ENCODE results near the gene ZNF865.
A peak's percentile ranks its signal among the peaks of the same experiment; 100 is the strongest.

The ZNF865 gene

GRCh38 chr19:55622242-55622969, 17.0 kb downstream of the ZNF865 start:
- peaks cover 12% of the 10 kb centered on the region for H3K36me3 ChIP-seq (ENCODE audit: insufficient read depth, low read length)
- no peak overlapping the region for H3K9ac ChIP-seq (ENCODE audit: low read depth, low read length)
- no peak overlapping the region for H2AFZ ChIP-seq (ENCODE audit: low read depth, low read length)
- H3K27ac ChIP-seq (ENCODE audit: low read length) = no peak overlapping the region
- TF ChIP-seq CTCF (IDR thresholded peaks at IDR 0.05; ENCODE audit: borderline replicate concordance, extremely low read depth, low read length, poor library complexity, severe bottlenecking) (no peak), EZH2 (IDR thresholded peaks at IDR 0.05; ENCODE audit: borderline replicate concordance, low read depth, low read length, severe bottlenecking) (no peak)
- H4K20me1 ChIP-seq (ENCODE audit: insufficient read depth, low read length) = no peaks in the 10 kb centered on the region
- H3K27me3 ChIP-seq (ENCODE audit: insufficient read depth, low read length, poor library complexity) = no peaks in the 10 kb centered on the region
- H3K4me2 ChIP-seq (ENCODE audit: insufficient read depth, low read length) = no peak overlapping the region
- no peak for DNase-seq
- no peaks in the 10 kb centered on the region for H3K79me2 ChIP-seq (ENCODE audit: insufficient read depth, low read length)
- peaks cover 28% of the 10 kb centered on the region for H3K4me1 ChIP-seq (ENCODE audit: insufficient read depth, low read length)
- no peak for ATAC-seq (ENCODE audit: insufficient read depth, low read depth)
- no peaks in the 10 kb centered on the region for H3K9me3 ChIP-seq (ENCODE audit: insufficient read depth, low read length, severe bottlenecking)
- H3K4me3 ChIP-seq (ENCODE audit: low read depth in 1 of 2, low read length in 2 of 2) = no peak overlapping the region

- no peak for DNase-seq
- H3K79me2 ChIP-seq (ENCODE audit: insufficient read depth, low read length) = no peaks in the 10 kb centered on the region
- no peak overlapping the region for H3K4me3 ChIP-seq (ENCODE audit: low read depth in 1 of 2, low read length in 2 of 2)
- no peaks in the 10 kb centered on the region for H4K20me1 ChIP-seq (ENCODE audit: insufficient read depth, low read length)
- no peaks in the 10 kb centered on the region for H3K27me3 ChIP-seq (ENCODE audit: insufficient read depth, low read length, poor library complexity)
- ATAC-seq (ENCODE audit: insufficient read depth, low read depth) = no peak
- no peak for TF ChIP-seq EZH2 (IDR thresholded peaks at IDR 0.05; ENCODE audit: borderline replicate concordance, low read depth, low read length, severe bottlenecking)
- TF ChIP-seq CTCF (IDR thresholded peaks at IDR 0.05; ENCODE audit: borderline replicate concordance, extremely low read depth, low read length, poor library complexity, severe bottlenecking) = no peak
- no peak overlapping the region for H3K9ac ChIP-seq (ENCODE audit: low read depth, low read length)
- H2AFZ ChIP-seq (ENCODE audit: low read depth, low read length) = no peak overlapping the region
- peaks cover 8% of the 10 kb centered on the region for H3K36me3 ChIP-seq (ENCODE audit: insufficient read depth, low read length)
- H3K9me3 ChIP-seq (ENCODE audit: insufficient read depth, low read length, severe bottlenecking) = no peaks in the 10 kb centered on the region
- no peak overlapping the region for H3K27ac ChIP-seq (ENCODE audit: low read length)
- H3K4me2 ChIP-seq (ENCODE audit: insufficient read depth, low read length) = peak overlapping the region; percentile 64
- peaks cover 28% of the 10 kb centered on the region for H3K4me1 ChIP-seq (ENCODE audit: insufficient read depth, low read length)
Observed at GRCh38 chr19:55623130-55623529, 17.7 kb downstream of the ZNF865 start.

GRCh38 chr19:55623561-55623960, 18.1 kb downstream of the ZNF865 start:
- Histone ChIP-seq H3K79me2 (ENCODE audit: insufficient read depth, low read length) (no peaks in the 10 kb centered on the region), H3K27me3 (ENCODE audit: insufficient read depth, low read length, poor library complexity) (no peaks in the 10 kb centered on the region), H3K27ac (ENCODE audit: low read length) (peak overlapping the region; percentile 39; the same call in 1 of the 2 replicates), H3K9me3 (ENCODE audit: insufficient read depth, low read length, severe bottlenecking) (no peaks in the 10 kb centered on the region), H3K4me3 (ENCODE audit: low read depth in 1 of 2, low read length in 2 of 2) (peak overlapping the region; percentile 11 to 61; a peak in 3 of 4 replicates), H3K4me2 (ENCODE audit: insufficient read depth, low read length) (peak overlapping the region; percentile 64), H3K4me1 (ENCODE audit: insufficient read depth, low read length) (peaks cover 28% of the 10 kb centered on the region), H2AFZ (ENCODE audit: low read depth, low read length) (no peak overlapping the region), H3K9ac (ENCODE audit: low read depth, low read length) (no peak overlapping the region), H4K20me1 (ENCODE audit: insufficient read depth, low read length) (no peaks in the 10 kb centered on the region), H3K36me3 (ENCODE audit: insufficient read depth, low read length) (peaks cover 8% of the 10 kb centered on the region)
- TF ChIP-seq CTCF (IDR thresholded peaks at IDR 0.05; ENCODE audit: borderline replicate concordance, extremely low read depth, low read length, poor library complexity, severe bottlenecking) (no peak), EZH2 (IDR thresholded peaks at IDR 0.05; ENCODE audit: borderline replicate concordance, low read depth, low read length, severe bottlenecking) (no peak)
- ATAC-seq (ENCODE audit: insufficient read depth, low read depth) (no peak), DNase-seq (no peak)
